HG03135 (cell line): ENCODE data around the gene SEPTIN5.

Source experiments
- ATAC-seq: cut with Tn5 transposase; IDR thresholded peaks from one replicate; pipeline ENCODE4 v1.9.1; 2021; ENCODE audit warnings: mild to moderate bottlenecking, moderate library complexity; ENCODE audit not compliant: unreplicated experiment

The SEPTIN5 gene

GRCh38 chr22:19704355-19705015 is 9.8 kb upstream of the SEPTIN5 start:
- no peak for ATAC-seq

GRCh38 chr22:19705181-19705934 is 8.9 kb upstream of the SEPTIN5 start:
- ATAC-seq, result no peak

- ATAC-seq, result no peak
Observed at GRCh38 chr22:19706661-19707151, 7.6 kb upstream of the SEPTIN5 start.

GRCh38 chr22:19707347-19708290 is 6.7 kb upstream of the SEPTIN5 start:
- ATAC-seq, result no peak

- ATAC-seq, result no peak
Observed at GRCh38 chr22:19708321-19709011, 5.8 kb upstream of the SEPTIN5 start.

GRCh38 chr22:19709063-19709769 is 5.1 kb upstream of the SEPTIN5 start:
- ATAC-seq, result no peak

- ATAC-seq, result no peak
Observed at GRCh38 chr22:19710020-19710768, 4.1 kb upstream of the SEPTIN5 start.

GRCh38 chr22:19710769-19711106 is 3.6 kb upstream of the SEPTIN5 start:
- no peak for ATAC-seq

- no peak for ATAC-seq
Observed at GRCh38 chr22:19713245-19713644, 1.1 kb upstream of the SEPTIN5 start.

GRCh38 chr22:19713650-19714311 is 522 bp upstream of the SEPTIN5 start:
- no peak for ATAC-seq

GRCh38 chr22:19715188-19715930 is 1.1 kb downstream of the SEPTIN5 start:
- ATAC-seq, result no peak

GRCh38 chr22:19716041-19716828 is 1.9 kb downstream of the SEPTIN5 start:
- ATAC-seq, result no peak

GRCh38 chr22:19716829-19717105 is 2.5 kb downstream of the SEPTIN5 start:
- no peak for ATAC-seq

- no peak for ATAC-seq
Observed at GRCh38 chr22:19717181-19717580, 2.9 kb downstream of the SEPTIN5 start.

GRCh38 chr22:19717691-19718455 is 3.6 kb downstream of the SEPTIN5 start:
- ATAC-seq, result no peak

- no peak for ATAC-seq
Observed at GRCh38 chr22:19718456-19719049, 4.2 kb downstream of the SEPTIN5 start.
